Thoracic aorta (tissue), 2 donors: ENCODE results near the gene CSHL1. TPM values are rescaled to one million over a fixed set of nuclear protein-coding genes. Genes with fewer than 3 reads are reported as not detected.

Experiments used
- ATAC-seq: fragments of 150-250 bp; one replicate; pipeline ENCODE4 v1.8.0; 2017; ENCODE audit warnings: low read depth; ENCODE audit not compliant: insufficient number of reproducible peaks, low FRiP score
- DNase-seq: peaks from one replicate; pipeline ENCODE4 v3.0.0-alpha.2; 2020; ENCODE audit warnings: low spot score
- H3K27ac ChIP-seq, 2 donors: fragments of 200-600 bp; sonication (generic); 1 replicate in 1 of 2; 2 replicates in 1 of 2; pipeline ENCODE4 v1.5.1; 2016; ENCODE audit warnings: mild to moderate bottlenecking in 2 of 2, moderate library complexity in 2 of 2
- H3K27me3 ChIP-seq: fragments of 200-600 bp; sonication (generic); replicated peaks from 2 replicates; pipeline ENCODE4 v1.6.0; 2016; ENCODE audit warnings: mild to moderate bottlenecking; ENCODE audit not compliant: insufficient read depth
- H3K36me3 ChIP-seq: fragments of 200-600 bp; sonication (generic); one replicate; pipeline ENCODE4 v1.5.1; 2016
- H3K4me1 ChIP-seq, 2 donors: fragments of 200-600 bp; sonication (generic); 1 replicate in 1 of 2; 2 replicates in 1 of 2; pipeline versions ENCODE4 v1.5.1 to v1.6.0; 2016; ENCODE audit warnings: low read depth in 2 of 2, mild to moderate bottlenecking in 1 of 2; ENCODE audit not compliant: control insufficient read depth in 1 of 2
- H3K4me3 ChIP-seq: fragments of 200-600 bp; sonication (generic); 2 replicates; pipeline ENCODE4 v1.5.1; 2016; ENCODE audit warnings: mild to moderate bottlenecking
- H3K9me3 ChIP-seq: fragments of 200-600 bp; sonication (generic); 2 replicates; pipeline ENCODE4 v1.5.1; 2016
- CTCF ChIP-seq: fragments of 200-600 bp; sonication (generic); IDR thresholded peaks from one replicate; pipeline ENCODE4 v1.5.1; 2019; ENCODE audit warnings: antibody characterized with exemption
- total RNA-seq, 2 donors: library from RNA; depleted of rRNA; stranded (reverse); fragments of >200 nt; gene quantifications; one replicate each; pipeline versions ENCODE4 v1.1.0 to v1.2.3, GENCODE V29; 2016

Gene CSHL1
- total RNA-seq, 2 donors from 2014 or later, result not detected

GRCh38 chr17:63939884-63940283 lies 28.8 kb upstream of the CSHL1 start:
- Histone ChIP-seq H3K9me3 (no peaks in the 10 kb centered on the region), H3K27me3 (no peaks in the 10 kb centered on the region), H3K4me3 (no peak overlapping the region), H3K4me1 (no peaks in the 10 kb centered on the region), H3K27ac (no peak overlapping the region), H3K36me3 (no peaks in the 10 kb centered on the region)
- ATAC-seq (no peak), DNase-seq (no peak)
- TF ChIP-seq CTCF, result no peak

GRCh38 chr17:63939401-63939800 lies 28.3 kb upstream of the CSHL1 start:
- no peak for TF ChIP-seq CTCF
- Histone ChIP-seq H3K4me3 (no peak overlapping the region), H3K27ac (no peak overlapping the region), H3K9me3 (no peaks in the 10 kb centered on the region), H3K36me3 (no peaks in the 10 kb centered on the region), H3K4me1 (no peaks in the 10 kb centered on the region), H3K27me3 (no peaks in the 10 kb centered on the region)
- no peak for ATAC-seq
- no peak for DNase-seq

- no peak for TF ChIP-seq CTCF
Observed at GRCh38 chr17:63937920-63938319, 26.9 kb upstream of the CSHL1 start.

GRCh38 chr17:63937319-63937718 lies 26.3 kb upstream of the CSHL1 start:
- Histone ChIP-seq H3K27me3 (no peaks in the 10 kb centered on the region), H3K9me3 (no peaks in the 10 kb centered on the region), H3K4me1 (no peaks in the 10 kb centered on the region), H3K27ac (no peak overlapping the region), H3K4me3 (no peak overlapping the region), H3K36me3 (no peaks in the 10 kb centered on the region)
- no peak for TF ChIP-seq CTCF
- DNase-seq, result no peak
- no peak for ATAC-seq

More at GRCh38 chr17:63937920-63938319, 26.9 kb upstream of the CSHL1 start:
- Histone ChIP-seq H3K27me3 (no peaks in the 10 kb centered on the region), H3K27ac (no peak overlapping the region), H3K4me1 (no peaks in the 10 kb centered on the region), H3K4me3 (no peak overlapping the region), H3K36me3 (no peaks in the 10 kb centered on the region), H3K9me3 (no peaks in the 10 kb centered on the region)
- ATAC-seq (no peak), DNase-seq (no peak)

- Histone ChIP-seq H3K36me3 (no peaks in the 10 kb centered on the region), H3K4me1 (no peaks in the 10 kb centered on the region), H3K27me3 (no peaks in the 10 kb centered on the region), H3K27ac (no peak overlapping the region), H3K4me3 (no peak overlapping the region), H3K9me3 (no peaks in the 10 kb centered on the region)
- no peak for TF ChIP-seq CTCF
- DNase-seq (no peak), ATAC-seq (no peak)
Observed at GRCh38 chr17:63934183-63935112, 23.4 kb upstream of the CSHL1 start.
